PC-3 (cell line): ENCODE data around the gene PRDM10. TPM values are rescaled to one million over a fixed set of nuclear protein-coding genes. Genes with fewer than 3 reads are reported as not detected.

Source experiments
- ATAC-seq: fragments of 200-7000 bp; cut with Tn5 transposase; 2 replicates; pipeline ENCODE4 v1.9.1; 2020; ENCODE audit warnings: mild to moderate bottlenecking, moderate library complexity
- BruUV-seq: library from RNA; stranded (reverse); fragments of 400-500 nt; replicated peaks from 2 replicates; lab custom pipeline; 2021; lab: Mats Ljungman, UMichigan
- CTCF ChIA-PET: fragments of 300-600 bp; sonication (Branson Sonifier 250); formaldehyde crosslinking; loops from one replicate; lab custom pipeline; 2022; ENCODE audit warnings: antibody characterized with exemption; lab: Charles Lee
- POLR2A ChIA-PET: fragments of 300-600 bp; sonication (Branson Sonifier 250); formaldehyde crosslinking; loops from one replicate; lab custom pipeline; 2022; ENCODE audit warnings: antibody characterized with exemption; ENCODE audit not compliant: unreplicated experiment; lab: Charles Lee
- DNase-seq: peaks from one replicate; pipeline ENCODE4 v3.0.0-alpha.2; 2015
- H2AFZ ChIP-seq: fragments of 300-600 bp; sonication (generic); 2 replicates; pipeline ENCODE4 v1.6.0; 2016; ENCODE audit warnings: antibody characterized with exemption, low read length
- H3F3A ChIP-seq: fragments of 300-600 bp; sonication (generic); one replicate; pipeline ENCODE4 v1.6.0; 2017; ENCODE audit warnings: antibody characterized with exemption, low read length, control low read depth, mild to moderate bottlenecking; ENCODE audit not compliant: unreplicated experiment
- H3K27ac ChIP-seq: fragments of 300-600 bp; sonication (generic); 2 replicates; pipeline ENCODE4 v1.5.1; 2016; ENCODE audit warnings: mild to moderate bottlenecking, low read length
- H3K27me3 ChIP-seq: fragments of 300-600 bp; sonication (generic); 2 replicates; pipeline ENCODE4 v1.6.1; 2016; ENCODE audit warnings: low read length, mixed read lengths
- H3K36me3 ChIP-seq: fragments of 300-600 bp; sonication (generic); 2 replicates; pipeline ENCODE4 v1.6.1; 2016; ENCODE audit warnings: low read depth, mixed run types, low read length, mixed read lengths
- H3K4me1 ChIP-seq: fragments of 300-600 bp; sonication (generic); 2 replicates; pipeline ENCODE4 v1.5.1; 2016; ENCODE audit warnings: low read length; ENCODE audit not compliant: insufficient read depth
- H3K4me2 ChIP-seq: fragments of 300-600 bp; sonication (generic); 2 replicates; pipeline ENCODE4 v1.6.0; 2016; ENCODE audit warnings: low read length
- H3K4me3 ChIP-seq: fragments of 300-600 bp; sonication (generic); 2 replicates; pipeline ENCODE4 v1.5.1; 2016; ENCODE audit warnings: mild to moderate bottlenecking, low read length, mixed read lengths
- H3K79me2 ChIP-seq: fragments of 300-600 bp; sonication (generic); 2 replicates; pipeline ENCODE4 v1.6.1; 2017; ENCODE audit warnings: low read length, mixed read lengths
- H3K9ac ChIP-seq: fragments of 300-600 bp; sonication (generic); 2 replicates; pipeline ENCODE4 v1.6.0; 2016; ENCODE audit warnings: mild to moderate bottlenecking, low read length
- H3K9me2 ChIP-seq: fragments of 300-600 bp; sonication (generic); replicated peaks from 2 replicates; pipeline ENCODE4 v1.6.1; 2016; ENCODE audit warnings: mixed run types, low read length, mixed read lengths
- H3K9me3 ChIP-seq: fragments of 300-600 bp; sonication (generic); 2 replicates; pipeline ENCODE4 v1.6.1; 2016; ENCODE audit warnings: low read length, mixed read lengths
- H4K20me1 ChIP-seq: fragments of 300-600 bp; sonication (generic); 2 replicates; pipeline ENCODE4 v1.6.1; 2016; ENCODE audit warnings: low read length, mixed read lengths
- CTCF ChIP-seq: fragments of 300-600 bp; sonication (generic); conservative IDR thresholded peaks from 2 replicates; pipeline ENCODE4 v1.5.1; 2017; ENCODE audit warnings: antibody characterized with exemption, low read depth, mild to moderate bottlenecking, low read length
- EZH2 ChIP-seq: fragments of 300-600 bp; sonication (generic); IDR thresholded peaks from one replicate; pipeline ENCODE4 v1.6.1; 2017; ENCODE audit warnings: antibody characterized with exemption, mild to moderate bottlenecking, low read length; ENCODE audit not compliant: unreplicated experiment
- EZH2phosphoT487 ChIP-seq: fragments of 300-600 bp; sonication (generic); IDR thresholded peaks from 2 replicates; pipeline ENCODE4 v1.6.1; 2018; ENCODE audit warnings: mild to moderate bottlenecking, antibody characterized with exemption, low read length, borderline replicate concordance
- intact Hi-C: fragments of 100-400 bp; cut with micrococcal nuclease; formaldehyde crosslinking; loops from 2 replicates; pipeline ENCODE4 v1.9.0; 2023
- total RNA-seq: library from RNA; depleted of rRNA; stranded (reverse); fragments of >200 nt; gene quantifications from 2 replicates; pipeline ENCODE4 v1.2.3, GENCODE V29; 2014

PRDM10 gene
- total RNA-seq, 1 experiment from 2014 or later, result 7.3 TPM

GRCh38 chr11:130001461-130002351 lies 929 bp downstream of the PRDM10 start:
- H3K79me2 ChIP-seq, result peaks cover 57% of the 10 kb centered on the region
- ATAC-seq, result peak; percentile 23
- peak overlapping the region; percentile 97 for H3K9ac ChIP-seq
- intact Hi-C loops, result loop anchor here (2.0 to 5.0 kb wide), 5 partner anchors 41 to 214 kb away; no protein-coding TSS in a partner anchor
- no peaks in the 10 kb centered on the region for H3K9me3 ChIP-seq
- H3K27ac ChIP-seq, result peak overlapping the region; percentile 98
- peaks cover 26% of the 10 kb centered on the region for H3K4me1 ChIP-seq
- ChIA-PET POLR2A (interaction anchor here (0.6 to 1.3 kb wide), 3 partner anchors 45 to 367 kb away, joined by 3 to 25 read pairs (median 5); no protein-coding TSS in a partner anchor), CTCF (no interaction called here)
- H3K9me2 ChIP-seq, result no peaks in the 10 kb centered on the region
- peak overlapping the region; percentile 87 for H3K4me2 ChIP-seq
- H3K36me3 ChIP-seq, result peaks cover 9% of the 10 kb centered on the region; the same call in 1 of the 2 replicates
- H2AFZ ChIP-seq, result peak overlapping the region; percentile 88
- BruUV-seq, result no TSS peak
- no peak for TF ChIP-seq CTCF
- TF ChIP-seq EZH2, result no peak
- no peak for TF ChIP-seq EZH2phosphoT487
- peak; percentile 46 for DNase-seq
- no peaks in the 10 kb centered on the region for H4K20me1 ChIP-seq
- H3F3A ChIP-seq, result no peaks in the 10 kb centered on the region
- peak overlapping the region; percentile 86 for H3K4me3 ChIP-seq
- H3K27me3 ChIP-seq, result no peaks in the 10 kb centered on the region

- H3K4me3 ChIP-seq, result peak overlapping the region; percentile 86
- BruUV-seq, result no TSS peak
- intact Hi-C loops, result loop anchor here (5.0 kb wide), 1 partner anchor 213 kb away; no protein-coding TSS in a partner anchor
Measured at GRCh38 chr11:130000552-130001176, 2.0 kb downstream of the PRDM10 start.

More at GRCh38 chr11:130000552-130001176, 2.0 kb downstream of the PRDM10 start:
- ChIA-PET POLR2A (interaction anchor here (0.6 to 0.7 kb wide), 2 partner anchors 60 to 1658 kb away, joined by 3 to 4 read pairs; no protein-coding TSS in a partner anchor), CTCF (interaction anchor here (0.6 kb wide), 2 partner anchors 10 to 74 kb away, joined by 4 read pairs; no protein-coding TSS in a partner anchor)
- Histone ChIP-seq H3K4me1 (peaks cover 26% of the 10 kb centered on the region), H3F3A (no peaks in the 10 kb centered on the region), H3K4me2 (peak overlapping the region; percentile 81), H2AFZ (no peak overlapping the region), H3K79me2 (peaks cover 66% of the 10 kb centered on the region), H3K9me3 (no peaks in the 10 kb centered on the region), H4K20me1 (no peaks in the 10 kb centered on the region), H3K9ac (peak overlapping the region; percentile 97), H3K27me3 (no peaks in the 10 kb centered on the region), H3K27ac (no peak overlapping the region), H3K9me2 (no peaks in the 10 kb centered on the region), H3K36me3 (peaks cover 10% of the 10 kb centered on the region; the same call in 1 of the 2 replicates)
- ATAC-seq (no peak), DNase-seq (no peak)
- no peak for TF ChIP-seq EZH2phosphoT487
- no peak for TF ChIP-seq EZH2
- TF ChIP-seq CTCF, result no peak
